Measurements from ENCODE around the gene GRAMD4. TPM values are rescaled to one million over a fixed set of nuclear protein-coding genes. Genes with fewer than 3 reads are reported as not detected.

The GRAMD4 gene
- polyA plus RNA-seq, 3 donors: 18.9 to 21.5 (median 21.4) TPM

DNA sequence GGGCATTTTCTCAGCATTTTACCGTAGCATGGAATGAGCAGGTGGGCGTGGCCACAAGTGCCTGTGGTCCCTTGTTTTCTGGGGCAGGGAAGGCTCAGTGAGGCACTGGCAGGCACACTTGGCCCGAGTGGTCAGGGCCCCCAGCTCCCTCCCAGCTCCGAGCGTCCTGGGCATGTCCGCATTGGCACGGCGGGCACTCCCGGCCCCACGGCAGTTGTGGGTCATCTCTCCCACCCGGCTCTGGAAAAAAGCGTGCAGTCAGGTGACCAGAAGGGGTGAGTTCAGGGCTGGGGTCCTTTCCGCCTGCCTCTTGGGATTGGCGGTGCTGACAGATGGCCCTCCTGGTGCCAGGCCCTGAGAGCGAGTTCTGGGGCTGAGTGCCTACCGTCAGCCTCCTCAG lies 55.8 kb downstream of the GRAMD4 start:
- no peak for DNase-seq (ENCODE audit: extremely low read depth in 1 of 11, low read depth in 9 of 11, low spot score in 4 of 11)

DNA sequence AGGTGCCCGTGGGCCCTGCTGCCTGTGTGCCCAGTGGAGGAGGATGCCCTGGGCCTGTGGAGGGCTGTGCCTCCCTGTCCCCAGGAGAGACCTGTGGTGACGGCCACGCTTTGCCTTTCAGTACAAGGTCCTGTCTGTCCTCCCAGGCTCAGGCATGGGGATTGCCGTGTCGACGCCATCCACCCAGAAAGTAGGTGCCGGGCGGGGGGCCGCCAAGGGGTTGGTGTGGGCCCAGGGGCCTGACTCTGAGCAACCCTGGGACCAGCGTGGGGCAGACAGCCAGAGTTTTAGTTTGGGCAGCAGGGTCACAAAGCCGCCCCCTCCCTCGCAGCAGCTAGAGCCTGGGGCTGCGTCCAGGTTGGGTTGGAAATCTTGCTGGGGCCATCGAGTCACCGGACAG lies 56.3 kb downstream of the GRAMD4 start:
- no peak for DNase-seq (ENCODE audit: extremely low read depth in 1 of 11, low read depth in 9 of 11, low spot score in 4 of 11)

DNA sequence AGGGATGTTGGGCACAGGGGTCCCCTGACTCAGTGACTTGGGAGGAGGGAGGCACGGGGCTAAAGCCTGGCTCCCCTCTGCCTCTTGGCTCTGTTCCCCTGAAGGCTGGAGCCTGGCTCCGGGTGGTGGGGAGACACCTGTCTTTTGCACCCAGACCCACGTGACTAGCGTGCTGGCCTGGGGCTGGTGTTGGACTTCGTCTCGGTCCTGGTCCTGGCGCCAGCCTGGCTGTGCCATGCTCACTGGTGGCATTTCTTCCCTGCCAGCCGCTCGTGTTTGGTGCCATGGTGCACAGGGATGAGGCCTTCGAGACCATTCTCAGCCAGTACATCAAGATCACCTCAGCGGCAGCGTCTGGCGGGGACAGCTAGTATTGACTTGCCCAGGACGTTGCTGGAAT lies 56.7 kb downstream of the GRAMD4 start:
- DNase-seq (ENCODE audit: extremely low read depth in 1 of 11, low read depth in 9 of 11, low spot score in 4 of 11): no peak

DNA sequence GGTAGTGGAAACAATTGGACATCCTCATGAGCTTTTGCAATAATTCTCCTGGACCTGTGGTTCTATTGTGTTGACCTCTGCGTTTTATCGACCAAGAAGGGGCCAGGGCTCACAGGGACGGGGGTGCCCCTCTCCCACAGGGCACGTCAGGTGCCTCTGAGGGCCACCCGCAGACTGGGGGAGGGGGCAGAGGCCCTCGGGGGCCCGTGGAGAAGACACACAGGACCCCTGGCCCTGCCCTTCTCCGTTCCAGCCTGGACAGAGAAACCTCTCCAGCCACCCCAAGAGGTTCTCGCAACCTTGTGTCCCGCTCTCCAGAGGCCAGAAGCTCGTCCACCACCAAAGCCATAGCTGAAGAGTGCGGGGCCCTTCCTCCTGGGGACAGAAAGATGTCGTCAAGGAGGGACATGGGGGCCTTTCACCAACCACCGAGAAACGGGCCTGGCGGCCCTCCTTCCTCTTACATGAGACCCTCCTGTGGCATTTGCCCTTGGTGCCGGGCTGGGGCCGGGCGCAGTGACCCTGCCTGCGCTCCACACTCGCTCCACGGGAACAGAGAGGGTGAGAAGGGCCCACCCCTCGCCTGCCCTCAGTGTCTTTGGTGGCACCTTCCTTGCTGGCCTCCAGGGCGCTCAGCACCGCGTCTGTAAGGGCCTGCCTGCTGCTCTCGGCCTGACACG lies 57.3 kb downstream of the GRAMD4 start:
- no peak for DNase-seq (ENCODE audit: extremely low read depth in 1 of 11, low read depth in 9 of 11, low spot score in 4 of 11)

DNA sequence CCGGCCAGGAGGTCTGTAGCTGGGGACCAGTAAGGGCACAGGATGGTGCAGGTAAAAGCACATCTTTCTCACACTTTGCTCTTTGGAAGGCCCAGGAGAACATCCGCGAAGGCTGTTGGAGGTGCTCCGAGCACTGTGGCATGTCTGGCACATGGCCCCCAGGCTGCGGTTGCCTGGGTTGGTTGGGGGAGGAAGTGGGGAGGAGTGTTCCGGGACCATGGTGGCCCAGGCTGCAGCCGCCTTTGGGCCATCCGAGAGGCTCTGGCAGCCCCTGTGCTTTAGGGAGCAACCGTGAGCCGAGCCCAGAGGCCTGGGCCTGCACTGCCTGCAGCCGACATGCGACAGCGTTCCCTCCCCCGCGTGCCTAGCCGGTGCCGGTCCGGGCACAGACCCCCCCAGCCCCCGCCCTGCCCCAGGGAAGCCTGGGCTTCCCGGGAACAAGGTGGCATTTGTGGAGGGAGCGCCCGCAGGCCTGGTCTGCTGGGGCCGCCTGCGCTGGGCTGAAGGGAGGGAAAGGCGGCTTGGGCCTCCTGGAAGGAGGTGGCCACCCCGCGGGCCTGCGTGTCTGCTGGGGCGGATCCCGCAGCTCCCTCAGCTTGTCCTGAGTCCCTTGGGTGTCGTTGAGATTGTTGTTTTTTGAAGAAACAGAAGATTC lies 57.9 kb downstream of the GRAMD4 start:
- no peak for DNase-seq (ENCODE audit: extremely low read depth in 1 of 11, low read depth in 9 of 11, low spot score in 4 of 11)

DNA sequence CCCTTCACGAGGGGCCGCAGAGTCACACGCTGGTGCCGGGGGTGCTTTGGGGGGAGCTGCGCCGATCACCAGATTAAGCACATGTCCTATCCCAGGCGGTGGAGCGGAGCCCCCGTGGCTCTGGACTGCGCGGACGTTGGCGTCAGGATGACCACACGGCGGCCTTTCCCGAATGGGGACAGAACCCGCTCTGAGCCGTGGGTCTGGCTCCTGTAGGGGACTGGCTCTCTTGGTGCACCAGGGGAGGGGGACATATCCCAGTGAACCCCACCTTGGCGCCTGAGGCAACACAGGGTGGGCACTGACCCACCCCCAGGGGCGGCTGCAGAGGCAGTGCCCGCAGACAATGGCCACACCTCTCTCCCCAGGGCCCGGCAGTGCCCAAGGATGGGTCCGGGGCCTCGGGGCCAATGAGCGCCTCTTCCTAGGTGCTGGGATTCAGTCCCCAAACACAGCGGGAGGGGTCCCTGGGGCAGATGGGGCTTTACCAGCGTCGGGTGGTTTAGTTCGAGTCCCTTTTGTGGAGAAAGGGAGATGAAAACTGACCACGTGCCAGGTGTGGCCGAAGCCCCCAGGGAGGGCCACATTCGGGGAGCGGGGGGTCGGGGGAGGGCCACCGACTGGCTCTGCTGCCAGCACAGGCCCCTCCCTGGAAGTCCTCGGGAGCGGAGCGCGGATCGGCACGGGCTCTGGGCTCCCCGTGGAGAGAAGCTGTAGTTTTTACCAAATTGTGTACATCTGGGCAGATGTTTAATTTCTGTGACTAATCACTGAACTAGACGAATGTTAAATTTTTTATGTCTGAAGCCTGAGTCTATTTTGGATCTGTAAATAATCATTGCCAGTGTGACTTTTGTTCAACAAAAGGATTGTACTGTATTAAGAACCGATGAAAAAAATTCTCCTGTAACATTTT lies 58.9 kb downstream of the GRAMD4 start:
- DNase-seq (ENCODE audit: extremely low read depth in 1 of 11, low read depth in 9 of 11, low spot score in 4 of 11): no peak

DNA sequence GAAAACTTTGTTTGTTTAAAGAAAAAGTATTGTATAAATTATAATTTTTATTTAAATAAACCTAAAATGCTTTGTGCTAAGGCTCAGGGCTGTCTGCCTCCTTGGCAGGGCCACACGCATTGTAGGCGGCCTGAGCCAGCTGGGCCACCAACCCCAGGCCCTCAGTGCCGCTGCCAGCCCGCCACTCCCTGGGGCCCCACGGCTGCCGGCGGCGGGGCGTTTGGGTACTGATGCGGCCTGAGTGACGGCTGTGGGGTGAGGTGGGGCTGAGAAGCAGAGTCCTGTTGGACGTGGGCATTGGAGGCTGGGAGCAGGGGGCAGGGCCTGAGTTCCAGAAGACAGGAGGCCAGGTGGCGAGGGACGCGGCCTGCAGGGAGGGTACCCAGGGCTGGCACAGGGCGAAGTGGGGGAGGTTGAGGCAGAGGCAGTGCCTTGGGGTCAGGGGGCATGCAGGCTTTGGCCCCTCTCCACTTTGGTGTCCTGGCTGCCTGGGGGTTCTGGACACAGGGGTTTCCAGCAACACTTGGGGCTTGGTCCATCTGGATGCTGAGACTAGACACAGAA lies 59.6 kb downstream of the GRAMD4 start:
- no peak for DNase-seq (ENCODE audit: extremely low read depth in 1 of 11, low read depth in 9 of 11, low spot score in 4 of 11)

DNA sequence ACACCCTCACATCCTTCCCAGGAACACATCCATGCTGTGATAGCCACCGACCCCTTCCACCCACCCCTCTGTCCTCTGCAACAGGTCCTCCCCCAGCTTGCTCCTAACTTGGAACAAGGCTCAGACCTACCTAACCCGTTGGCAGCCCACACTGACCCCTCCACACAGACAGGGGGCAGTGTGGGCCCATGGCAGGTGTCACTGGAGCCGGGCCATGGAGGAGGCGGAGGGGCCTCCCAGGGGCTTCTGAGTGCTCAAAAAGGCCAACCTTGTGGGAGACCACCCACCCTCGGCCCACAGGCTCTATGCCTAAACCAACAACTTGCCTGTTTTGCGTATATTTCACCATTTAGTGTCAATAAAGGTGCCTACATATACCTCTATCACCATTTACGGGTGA lies 60.8 kb downstream of the GRAMD4 start:
- no peak for DNase-seq (ENCODE audit: extremely low read depth in 1 of 11, low read depth in 9 of 11, low spot score in 4 of 11)

DNA sequence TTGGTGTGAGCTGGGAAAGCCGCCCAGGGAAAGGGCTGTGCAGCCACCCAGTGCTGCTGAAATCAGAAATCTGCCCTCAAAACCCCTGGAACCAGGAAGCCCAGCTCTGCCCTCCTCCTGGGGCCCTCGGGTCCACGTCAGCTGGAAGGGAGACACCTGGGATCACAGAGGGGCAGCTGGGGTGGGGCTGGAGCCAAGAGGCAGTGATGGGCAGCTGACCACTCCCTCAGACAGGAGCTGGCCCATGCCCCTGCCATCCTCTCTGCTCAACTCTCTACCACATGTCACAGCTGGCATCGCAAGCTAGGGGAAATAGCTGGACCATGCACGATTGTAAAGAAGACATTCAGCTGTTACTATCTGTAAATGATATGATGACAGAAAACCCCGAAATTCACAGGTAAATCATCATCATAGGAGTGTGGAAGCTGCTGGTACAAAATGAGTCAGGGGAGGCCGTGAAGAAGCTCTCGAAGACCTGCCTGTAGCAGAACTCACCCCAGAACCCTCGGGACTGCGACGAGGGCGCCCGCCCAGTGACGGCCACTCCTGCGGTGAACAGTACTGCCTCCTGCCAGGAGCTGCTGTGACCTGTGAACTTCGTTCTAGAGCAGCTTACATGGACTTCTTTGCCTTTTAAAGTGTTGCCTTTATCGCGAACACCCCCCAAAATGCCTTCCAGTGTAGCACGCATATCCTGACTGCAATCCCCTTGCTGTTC lies 62.0 kb downstream of the GRAMD4 start:
- DNase-seq (ENCODE audit: extremely low read depth in 1 of 11, low read depth in 9 of 11, low spot score in 4 of 11): no peak

DNA sequence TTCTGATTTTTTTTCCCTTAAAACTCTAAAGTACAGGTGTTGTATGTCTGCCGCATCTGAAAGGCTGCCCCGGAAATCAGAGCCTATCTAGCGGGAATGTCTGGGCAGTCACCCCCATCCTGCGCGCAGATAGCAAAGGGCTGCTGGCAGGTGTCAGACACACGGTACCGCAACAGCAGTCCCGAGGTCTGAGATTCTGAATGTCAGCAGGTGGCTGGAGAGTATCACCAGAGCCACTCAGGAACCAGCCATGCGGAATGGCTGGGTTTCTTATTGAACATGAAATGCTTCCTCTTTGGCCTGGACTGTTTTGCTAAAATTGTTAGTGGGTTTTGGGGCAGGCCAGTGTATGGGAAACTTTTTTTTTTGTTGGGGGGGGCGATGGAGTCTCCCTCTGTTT lies 64.5 kb downstream of the GRAMD4 start:
- DNase-seq (ENCODE audit: extremely low read depth in 1 of 11, low read depth in 9 of 11, low spot score in 4 of 11): peak in 2 of 11 donors; percentile 11 to 18

DNA sequence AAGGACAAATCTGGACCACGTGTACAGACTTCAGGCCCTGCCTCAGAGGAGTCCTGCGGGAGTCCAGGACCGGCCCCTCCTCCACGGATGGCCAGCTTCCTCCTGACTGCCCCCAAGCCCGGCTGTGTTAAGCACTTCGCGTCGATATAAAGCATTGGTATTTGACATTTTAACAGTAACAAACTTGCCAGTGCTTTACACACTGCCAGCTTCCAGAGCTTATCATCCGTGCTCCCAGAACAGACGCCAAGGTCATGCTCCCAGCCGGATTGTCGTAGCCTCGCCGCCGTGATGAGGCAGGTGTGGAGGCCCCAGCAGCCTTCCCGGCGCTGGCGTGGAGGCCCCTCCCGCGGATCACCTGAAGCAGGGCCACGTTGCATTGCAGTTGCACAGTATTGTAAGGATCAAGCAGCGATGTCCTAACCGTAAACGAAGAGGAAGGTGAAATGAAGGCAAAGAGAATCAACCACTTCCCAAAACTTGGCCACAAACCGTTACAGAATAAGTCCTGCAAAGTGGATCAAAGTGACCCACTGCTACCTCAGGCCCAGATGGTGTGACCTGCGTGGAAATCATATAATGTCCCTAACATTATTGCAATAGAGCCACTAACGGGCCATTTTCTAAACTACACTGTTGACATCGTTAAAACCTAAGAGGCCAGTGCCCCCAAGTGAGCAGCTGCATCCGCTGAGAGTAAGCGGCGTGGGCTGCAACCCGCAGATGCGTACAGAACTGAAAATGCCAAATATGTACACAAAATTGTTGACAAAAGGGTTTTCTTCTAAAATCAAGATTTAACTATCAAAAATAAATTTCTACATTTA lies 66.2 kb downstream of the GRAMD4 start:
- no peak for DNase-seq (ENCODE audit: extremely low read depth in 1 of 11, low read depth in 9 of 11, low spot score in 4 of 11)

DNA sequence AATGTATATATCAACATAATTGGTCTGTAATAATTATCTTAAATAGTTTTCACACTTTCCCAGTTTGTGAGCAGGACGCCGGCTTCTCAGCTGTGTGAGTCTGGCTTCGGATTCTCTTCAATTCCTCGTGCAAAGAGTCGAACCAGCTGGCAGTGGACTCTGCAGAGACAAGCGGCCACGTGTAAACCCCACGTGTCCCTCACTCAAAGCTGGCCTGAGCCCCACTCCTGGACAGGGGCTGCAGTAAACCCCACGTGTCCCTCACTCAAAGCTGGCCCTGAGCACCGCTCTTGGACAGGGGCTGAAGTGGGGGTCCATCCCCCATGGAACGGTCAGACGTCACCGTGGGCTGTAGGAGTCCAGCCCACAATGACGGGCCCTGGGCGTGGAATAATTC lies 66.9 kb downstream of the GRAMD4 start:
- DNase-seq (ENCODE audit: extremely low read depth in 1 of 11, low read depth in 9 of 11, low spot score in 4 of 11): no peak

DNA sequence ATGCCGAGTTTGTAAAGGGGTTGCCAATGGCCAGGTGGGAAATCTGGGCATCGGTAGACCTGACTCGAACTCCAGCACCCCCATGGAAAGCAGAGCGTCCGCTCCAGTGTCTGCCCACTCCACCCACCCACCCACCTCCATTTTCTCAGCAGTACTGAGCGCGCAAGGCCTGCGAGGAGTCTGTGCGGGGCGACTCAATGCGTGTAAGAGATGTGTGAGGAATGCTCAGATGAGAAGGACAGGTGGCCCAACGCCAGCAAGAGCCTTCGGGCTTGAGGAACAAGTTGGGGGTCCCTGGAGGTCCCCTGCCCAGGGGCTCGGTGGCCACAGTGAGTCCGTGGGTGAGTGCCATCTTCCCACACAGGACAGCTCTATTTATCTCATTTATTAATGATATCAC lies 67.3 kb downstream of the GRAMD4 start:
- no peak for DNase-seq (ENCODE audit: extremely low read depth in 1 of 11, low read depth in 9 of 11, low spot score in 4 of 11)

DNA sequence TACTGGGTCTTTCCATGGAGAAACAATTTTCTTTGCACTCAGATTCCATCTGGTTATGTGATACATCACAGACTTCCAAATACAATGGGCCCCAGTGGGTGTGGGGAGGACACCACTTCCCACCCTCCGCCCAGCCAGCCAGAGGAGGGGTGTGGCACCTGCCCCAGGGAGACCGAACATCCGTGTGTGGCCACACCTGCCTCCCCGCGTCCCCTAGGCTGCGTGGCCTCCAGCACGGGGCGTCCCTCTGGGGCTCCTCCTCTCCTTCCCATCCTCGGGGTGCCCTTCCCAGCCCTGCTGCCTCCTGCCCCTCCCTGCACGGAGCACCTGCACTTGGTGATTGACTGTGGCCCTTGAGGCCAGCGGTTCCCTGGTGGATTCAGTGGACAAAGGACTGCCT lies 68.8 kb downstream of the GRAMD4 start:
- no peak for DNase-seq (ENCODE audit: extremely low read depth in 1 of 11, low read depth in 9 of 11, low spot score in 4 of 11)

DNA sequence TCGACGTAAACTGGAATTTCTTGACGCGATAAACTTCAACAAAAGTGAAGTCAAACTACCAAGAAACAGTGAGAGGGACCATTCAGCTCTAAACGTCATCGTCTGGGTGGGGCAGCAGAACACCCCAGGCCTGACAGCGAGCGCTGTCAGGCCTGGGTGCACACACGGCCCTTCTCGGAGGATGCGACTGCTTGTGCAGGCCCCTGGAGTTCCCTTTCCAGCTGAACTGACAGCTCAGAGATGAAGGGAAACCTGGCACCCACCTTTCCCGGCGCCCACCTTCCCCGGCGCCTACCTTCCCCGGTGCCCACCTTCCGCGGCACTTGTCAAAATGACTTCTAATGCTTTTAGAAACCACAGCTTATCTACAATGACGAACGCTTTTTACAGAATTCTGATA lies 70.0 kb downstream of the GRAMD4 start:
- no peak for DNase-seq (ENCODE audit: extremely low read depth in 1 of 11, low read depth in 9 of 11, low spot score in 4 of 11)

DNA sequence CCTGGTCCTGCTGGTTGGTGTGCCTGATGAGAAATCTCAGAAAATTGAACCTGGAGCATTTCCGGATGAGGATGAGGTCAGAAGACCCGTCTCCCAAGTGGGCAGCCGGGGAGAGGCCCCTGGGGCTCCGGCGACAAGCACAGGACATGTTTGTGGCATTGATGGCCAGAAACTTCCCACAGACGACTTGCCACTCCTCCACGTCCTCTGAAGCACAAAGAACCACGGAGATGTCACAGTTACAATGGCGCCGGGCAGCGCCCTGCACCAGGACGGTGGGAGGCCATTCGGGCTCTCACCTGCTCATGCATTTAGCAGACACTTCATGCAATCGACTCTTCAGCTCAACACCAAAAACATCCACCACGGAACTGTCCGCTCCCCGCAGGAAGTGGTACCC lies 71.4 kb downstream of the GRAMD4 start:
- DNase-seq (ENCODE audit: extremely low read depth in 1 of 11, low read depth in 9 of 11, low spot score in 4 of 11): no peak

DNA sequence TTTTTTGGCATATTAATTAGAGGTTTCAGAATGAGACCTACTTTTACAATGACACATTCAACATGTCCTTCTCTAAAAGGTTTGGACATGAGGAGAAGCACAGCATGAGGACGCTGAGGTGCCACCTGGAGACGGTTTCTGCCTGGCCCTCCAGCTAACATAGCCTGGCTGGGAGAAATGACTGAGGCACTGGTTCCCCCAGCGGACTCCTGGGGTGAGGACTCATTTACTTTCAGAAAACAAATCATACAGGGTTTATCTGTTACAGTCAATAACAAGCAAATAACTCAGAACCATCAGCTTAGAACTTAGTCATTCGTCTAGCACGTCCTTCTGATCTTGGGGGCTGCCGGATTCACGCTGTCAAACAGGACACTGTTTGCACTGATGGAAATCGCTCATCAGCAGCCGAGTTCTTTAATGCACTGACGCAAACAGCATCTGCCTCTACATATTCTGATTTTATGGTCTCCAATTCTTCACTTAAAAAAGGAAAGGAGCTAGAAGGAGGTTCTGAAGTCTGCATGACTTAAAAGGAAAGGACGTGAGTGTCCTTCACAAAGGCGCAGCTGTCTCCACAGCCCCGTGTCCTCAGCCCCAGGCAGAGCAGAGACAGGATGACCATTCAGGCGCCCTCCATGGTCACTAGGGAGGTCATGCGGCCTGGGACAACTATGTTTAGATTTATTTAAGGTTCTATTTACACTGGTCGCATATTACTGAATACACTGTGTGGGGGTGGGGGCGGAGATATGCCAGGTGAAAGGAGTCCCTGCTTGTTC lies 73.6 kb downstream of the GRAMD4 start:
- DNase-seq (ENCODE audit: extremely low read depth in 1 of 11, low read depth in 9 of 11, low spot score in 4 of 11): no peak

All from renal cortex interstitium (tissue), 11 donors.